CD4-positive, alpha-beta T cell treated with Interleukin-1 beta for 1 hour (primary cell): ENCODE results near the gene RNF227.
A peak's percentile ranks its signal among the peaks of the same experiment; 100 is the strongest.
"Not testable (repeated sequence)": the region's sequence is repeated elsewhere in the genome, so short reads cannot be mapped to it uniquely, and the experiment has no call there.

ENCODE experiments used
- DNase-seq, 2 donors: peaks; one replicate each; pipeline ENCODE4 v3.0.0-alpha.2; 2020 to 2022

RNF227 gene

DNA sequence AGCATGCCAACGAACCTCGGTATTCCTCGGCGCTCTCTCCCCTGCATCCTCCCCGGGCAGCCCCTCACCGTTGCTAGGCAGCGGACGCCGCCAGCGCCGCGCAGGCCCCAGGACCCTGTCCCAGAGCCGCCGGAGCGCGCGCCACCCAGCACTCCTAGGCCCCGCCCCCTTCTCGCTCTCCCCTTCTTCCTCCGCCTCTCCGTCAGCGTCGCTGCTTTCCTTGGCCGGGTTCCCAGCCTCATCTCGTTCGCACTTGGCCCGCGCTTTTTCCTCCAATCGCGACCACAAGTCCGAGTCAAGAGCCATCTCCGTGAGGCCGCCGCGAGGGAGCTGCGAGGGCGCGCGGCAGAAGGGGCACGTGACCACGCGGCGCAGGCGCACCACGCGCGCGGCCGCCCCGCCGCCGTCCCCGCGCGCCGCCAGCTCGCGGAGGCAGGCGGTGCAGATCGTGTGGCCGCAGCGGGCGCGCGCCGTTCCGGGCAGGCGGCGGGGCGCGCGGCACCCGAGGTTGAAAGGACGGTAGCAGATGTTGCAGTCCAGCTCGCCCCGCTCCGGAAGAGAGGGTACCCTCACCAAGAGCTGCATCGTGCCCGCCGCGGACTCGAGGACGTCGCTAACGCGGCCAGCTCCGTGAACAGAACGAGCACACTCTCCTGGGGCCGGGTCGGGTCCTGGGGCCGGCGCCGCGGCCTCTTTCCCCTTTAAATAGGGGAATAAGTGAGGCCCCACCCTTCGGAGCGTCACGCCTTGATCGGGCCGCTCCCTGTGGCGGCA is at the start of gene RNF227:
Gene RNF227 (minus strand): TSS at position 679 of the 774 bp plus-strand sequence. CDS start 94 bp downstream, at position 585.
- peak; percentile 87 to 88 for DNase-seq

DNA sequence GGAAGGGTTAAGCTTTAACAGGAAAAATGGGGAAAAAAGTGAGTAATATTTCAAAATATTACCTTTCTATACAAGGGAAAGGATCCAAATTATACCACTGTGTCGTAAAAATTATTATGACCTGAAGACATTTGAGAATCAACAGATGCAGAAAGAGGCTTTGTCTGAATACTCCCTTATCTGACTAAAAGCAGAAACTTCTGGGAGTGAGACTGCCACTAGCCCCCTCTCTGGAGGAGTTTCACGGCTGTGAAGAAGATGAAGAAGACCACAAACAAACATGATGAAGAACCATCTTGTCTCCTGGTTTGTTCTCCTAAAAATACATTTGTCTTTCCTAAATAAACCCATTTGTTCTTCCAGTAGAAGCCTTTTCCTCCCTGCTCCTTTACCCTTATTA is 45.3 kb upstream of the RNF227 start:
- no peak for DNase-seq

DNA sequence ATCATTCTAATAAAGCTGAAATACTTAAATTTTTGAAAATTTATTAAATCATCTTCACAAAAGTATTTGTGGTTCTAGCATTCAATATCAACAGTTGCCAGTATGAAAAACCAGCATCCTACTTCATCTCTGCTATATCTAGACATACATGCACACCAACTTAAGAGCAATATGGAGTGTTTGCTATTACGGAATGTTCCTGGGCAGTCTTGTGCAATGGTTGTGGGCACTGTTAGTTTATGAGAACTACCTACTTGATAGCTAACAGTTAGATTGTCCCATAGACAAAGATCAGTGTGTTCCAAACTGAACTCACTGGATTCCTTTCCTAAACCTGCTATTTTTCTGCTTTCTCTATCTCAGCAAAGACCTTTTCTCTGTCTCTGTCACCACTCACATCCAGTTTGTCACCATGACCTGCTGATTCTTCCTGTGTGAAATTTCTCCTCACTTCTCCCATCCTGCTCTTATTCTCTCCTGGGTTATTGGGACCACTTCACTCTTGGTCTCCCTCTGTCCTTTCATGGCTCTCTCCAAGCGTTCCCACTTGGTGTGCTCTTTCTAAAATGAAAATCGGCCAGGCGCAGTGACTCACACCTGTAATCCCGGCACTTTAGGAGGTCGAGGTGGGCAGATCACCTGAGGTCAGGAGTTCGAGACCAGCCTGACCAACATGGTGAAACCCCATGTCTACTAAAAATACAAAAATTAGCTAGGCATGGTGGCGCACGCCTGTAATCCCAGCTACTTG is 43.6 kb upstream of the RNF227 start:
- no peak for DNase-seq

DNA sequence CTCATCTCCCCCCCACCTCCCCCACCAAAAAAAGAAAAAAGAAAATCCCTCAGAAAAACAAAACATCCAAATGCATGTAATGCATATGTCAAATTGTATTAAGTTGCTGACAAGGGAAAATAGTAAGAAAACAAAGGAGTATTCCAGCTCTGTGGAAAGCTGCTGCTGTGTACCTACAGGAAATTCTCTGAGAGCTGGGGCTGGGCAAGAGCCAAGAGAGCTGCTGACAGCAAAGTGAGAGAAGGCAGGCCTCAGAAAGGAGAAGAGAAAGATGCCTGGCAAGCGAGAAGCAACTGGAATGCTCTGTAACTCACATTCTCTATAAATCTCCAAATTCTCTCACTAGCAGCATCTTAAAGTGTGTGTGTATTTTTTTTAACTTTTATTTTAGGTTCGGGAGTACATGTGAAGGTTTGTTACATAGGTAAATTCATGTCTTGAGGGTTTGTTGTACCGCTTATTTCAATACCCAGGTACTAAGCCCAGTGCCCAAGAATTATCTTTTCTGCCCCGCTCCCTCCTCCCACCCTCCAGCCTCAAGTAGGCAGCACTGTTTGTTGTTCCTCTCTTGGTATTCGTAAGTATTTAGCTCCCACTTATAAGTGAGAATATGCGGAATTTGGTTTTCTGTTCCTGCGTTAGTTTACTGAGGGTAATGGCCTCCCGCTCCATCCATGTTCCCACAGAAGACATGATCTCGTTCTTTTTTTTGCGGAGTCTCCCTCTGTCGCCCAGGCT is 40.3 kb upstream of the RNF227 start:
- no peak for DNase-seq

DNA sequence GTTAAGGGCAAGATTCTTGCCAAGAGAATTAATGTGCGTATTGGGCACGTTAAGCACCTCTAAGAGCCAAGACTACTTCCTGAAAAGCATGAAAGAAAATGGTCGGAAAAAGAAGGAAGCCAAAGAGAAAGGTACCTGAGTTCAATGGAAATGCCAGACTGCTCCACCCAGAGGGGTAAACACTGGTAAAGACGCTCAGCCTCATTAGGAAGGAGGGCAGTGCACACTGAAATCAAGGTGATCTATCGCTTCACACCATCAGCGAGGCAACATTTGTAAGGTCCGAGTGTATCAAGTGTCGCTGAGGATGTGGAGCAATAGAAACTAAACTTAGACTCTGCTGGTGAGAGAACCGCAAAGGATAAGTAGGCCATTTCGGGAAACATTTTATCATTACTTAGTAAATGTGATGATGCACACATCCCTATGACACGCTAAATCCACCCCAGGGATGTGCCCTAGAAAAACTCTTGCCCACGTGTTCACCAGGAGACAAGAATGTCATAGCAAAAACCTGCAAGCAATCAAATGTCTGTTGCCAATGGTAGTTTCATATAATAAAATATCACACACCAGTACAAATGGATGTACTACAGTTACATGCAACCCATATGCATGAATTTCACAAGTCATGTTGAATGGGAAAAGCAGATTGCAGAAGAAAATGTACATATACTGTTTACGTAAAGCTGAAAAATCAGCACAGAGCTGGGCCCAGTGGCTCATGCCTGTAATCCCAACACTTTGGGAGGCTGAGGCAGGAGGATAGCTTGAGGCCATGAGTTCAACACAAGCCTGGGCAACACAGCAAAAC is 39.5 kb upstream of the RNF227 start:
- DNase-seq, result no peak

DNA sequence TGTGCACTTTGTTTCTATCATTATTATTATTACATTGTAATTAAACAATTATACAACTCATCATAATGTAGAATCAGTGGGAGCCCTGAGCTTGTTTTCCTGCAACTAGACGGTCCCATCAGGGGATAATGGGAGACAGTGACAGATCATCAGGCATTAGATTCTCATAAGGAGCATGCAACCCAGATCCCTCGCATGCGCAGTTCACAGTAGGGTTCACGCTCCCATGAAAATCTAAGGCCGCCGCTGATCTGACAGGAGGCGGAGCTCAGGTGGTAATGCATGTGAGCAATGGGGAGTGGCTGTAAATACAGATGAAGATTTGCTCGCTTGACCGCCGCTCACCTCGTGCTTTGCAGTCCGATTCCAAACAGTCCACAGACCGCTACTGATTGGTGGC is 37.2 kb upstream of the RNF227 start:
- not testable (repeated sequence) for DNase-seq

DNA sequence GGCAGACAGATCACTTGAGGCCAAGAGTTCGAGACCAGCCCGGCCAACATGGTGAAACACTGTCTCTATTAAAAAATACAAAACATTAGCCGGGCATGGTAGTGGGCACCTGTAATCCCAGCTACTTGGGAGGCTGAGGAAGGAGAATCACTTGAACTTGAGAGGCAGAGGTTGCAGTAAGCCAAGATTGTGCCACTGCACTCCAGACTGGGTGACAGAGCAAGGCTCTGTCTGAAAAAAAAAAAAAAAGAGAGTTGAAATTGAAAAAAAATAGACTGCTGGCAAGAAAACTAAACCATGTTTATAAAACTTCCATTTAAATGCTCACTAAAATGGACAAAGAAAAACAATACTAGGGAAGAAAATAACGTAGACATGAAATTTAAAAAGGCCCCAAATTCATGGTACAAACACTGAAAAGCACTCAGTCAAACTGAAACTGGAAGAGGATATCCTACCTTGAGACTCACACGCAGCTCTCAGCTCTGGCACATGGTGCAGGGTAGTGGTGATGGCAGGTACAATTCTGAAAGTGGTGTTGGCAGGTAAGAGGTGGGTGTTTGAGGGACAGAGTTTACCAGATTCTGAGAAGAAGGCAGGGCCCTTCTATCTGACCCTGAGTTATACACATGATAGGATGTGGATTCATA is 35.2 kb upstream of the RNF227 start:
- DNase-seq, result peak in 1 of 2 donors; percentile 10

DNA sequence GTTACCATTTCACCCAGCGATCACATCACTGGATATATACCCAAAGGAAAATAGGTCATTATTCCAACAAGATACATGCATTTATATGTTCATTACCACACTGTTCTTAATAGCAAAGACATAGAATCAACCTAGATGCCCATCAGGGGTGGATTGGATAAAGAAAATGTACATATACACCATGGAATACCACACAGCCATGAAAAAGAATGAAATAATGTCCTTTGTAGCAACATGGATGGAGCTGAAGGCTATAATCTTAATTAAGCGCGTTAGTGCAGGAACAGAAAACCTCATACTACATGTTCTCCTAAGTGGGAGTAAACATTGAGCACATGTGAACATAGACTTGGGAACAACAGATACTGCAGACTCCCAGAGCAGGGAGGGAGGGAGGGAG is 34.5 kb upstream of the RNF227 start:
- no peak for DNase-seq

DNA sequence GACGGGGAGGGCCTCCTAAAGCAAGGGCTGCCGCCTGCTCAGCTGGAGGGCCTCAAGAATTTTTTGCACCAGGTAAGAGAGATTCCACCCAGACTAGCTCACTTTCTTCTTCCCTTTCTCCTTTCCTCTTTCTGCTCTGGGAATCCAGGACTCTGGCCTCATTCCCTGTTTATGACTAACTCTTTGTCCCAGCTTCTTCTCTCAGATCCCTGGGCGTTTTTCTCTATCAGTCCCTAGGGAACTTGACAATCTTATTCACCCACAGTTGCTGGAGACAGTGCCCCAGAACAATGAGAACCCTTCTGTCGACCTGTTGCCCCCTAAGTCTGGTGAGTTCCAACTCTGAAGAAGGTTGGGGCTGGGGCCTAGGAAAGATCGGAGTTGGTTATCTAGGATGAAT is 31.6 kb upstream of the RNF227 start:
- no peak for DNase-seq

DNA sequence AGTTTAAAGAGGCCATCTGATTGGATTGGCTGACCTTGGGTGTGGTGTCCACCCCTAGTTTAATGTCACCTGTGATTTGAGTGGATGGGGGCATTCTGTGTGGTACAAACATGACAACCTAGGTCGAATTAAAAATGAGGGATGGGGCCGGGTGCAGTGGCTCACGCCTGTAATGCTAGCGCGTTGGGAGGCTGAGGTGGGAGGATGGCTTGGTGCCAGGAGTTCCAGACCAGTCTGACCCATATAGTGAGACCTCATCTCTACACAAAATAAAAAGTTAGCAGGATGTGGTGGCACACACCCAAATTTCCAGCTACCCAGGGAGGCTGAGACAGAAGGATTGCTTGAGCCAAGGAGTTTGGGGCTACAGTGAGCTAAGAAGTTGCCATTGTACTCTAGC is 30.4 kb upstream of the RNF227 start:
- no peak for DNase-seq

DNA sequence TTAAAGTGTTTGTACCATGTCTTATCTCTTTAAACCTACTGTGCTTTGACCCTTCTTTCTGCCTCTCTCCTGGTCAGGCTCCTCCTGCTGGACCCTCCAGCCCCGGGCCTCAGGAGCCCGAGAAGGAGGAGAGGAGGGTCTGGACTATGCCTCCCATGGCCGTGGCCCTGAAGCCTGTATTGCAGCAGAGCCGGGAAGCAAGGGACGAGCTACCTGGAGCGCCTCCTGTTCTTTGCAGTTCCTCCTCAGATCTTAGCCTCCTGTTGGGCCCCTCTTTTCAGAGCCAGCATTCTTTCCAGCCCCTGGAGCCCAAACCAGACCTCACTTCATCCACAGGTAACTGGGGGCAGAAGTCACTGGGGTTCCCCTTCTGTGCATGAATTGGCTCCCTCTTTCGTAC is 29.6 kb upstream of the RNF227 start:
- DNase-seq, result no peak

DNA sequence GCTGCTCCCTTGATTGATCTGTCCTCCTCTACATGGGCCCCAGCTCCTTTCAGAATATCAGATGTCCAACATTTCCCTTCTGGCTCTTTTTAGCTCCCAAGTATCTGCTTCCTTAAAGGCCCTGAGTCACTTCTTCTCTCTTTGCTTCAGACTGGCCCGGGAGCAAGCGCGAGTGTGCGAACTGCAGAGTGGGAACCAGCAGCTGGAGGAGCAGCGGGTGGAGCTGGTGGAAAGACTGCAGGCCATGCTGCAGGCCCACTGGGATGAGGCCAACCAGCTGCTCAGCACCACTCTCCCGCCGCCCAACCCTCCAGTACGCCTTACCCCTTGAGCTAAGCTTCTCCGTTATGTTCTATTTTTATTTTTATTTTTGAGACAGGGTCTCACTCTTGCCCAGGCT is 28.2 kb upstream of the RNF227 start:
- no peak for DNase-seq

DNA sequence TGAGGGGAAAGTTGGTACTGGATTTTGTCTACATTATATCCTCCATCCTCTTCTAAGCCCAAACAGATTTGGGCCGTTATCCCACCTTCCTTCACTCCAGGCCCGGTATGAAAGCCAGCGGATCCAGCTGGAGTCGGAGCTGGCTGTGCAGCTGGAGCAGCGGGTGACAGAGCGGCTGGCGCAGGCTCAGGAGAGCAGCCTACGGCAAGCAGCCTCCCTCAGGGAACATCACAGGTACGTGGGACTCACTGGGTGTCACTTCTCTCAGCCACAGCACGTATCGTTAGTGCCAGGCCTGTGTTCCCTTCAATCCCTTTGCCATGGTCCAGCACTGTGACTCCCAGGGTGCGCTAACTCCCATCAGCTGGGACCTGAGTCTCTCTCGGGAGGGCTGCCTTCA is 27.2 kb upstream of the RNF227 start:
- DNase-seq, result no peak

DNA sequence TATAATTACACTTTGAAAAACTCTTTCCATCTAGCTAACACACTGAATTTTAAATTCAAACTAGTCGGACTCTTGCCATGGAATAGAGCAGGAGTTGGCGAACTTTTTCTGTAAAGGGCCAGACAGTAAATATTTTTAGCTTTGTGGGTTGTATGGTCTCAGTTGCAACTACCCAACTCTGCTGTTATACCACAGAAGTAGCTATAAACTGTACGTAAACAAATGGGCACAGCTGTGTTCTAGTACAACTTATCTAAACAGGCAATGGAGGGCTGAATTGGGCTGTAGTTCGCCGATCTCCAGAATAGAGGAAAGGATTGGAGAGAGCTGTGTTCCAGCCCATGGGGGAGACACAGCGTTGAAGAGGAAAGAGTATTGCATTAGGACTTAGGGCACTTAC is 24.7 kb upstream of the RNF227 start:
- DNase-seq, result no peak

DNA sequence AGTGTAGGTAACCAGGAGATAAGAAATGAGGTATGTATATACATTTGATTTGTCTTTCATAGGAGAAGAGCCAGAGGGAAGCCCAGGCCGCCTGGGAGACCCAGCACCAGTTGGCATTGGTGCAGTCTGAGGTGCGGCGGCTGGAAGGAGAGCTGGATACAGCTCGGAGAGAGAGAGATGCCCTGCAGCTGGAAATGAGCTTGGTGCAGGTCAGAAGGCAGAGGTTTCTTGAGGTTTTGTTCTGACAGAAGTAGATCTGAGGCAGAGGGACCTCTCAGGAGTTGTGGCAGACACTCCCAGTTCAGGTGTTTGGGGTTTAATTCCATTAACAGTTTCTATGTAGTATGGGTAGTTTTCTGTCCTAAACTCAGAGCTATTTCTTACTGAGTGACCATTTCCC is 23.9 kb upstream of the RNF227 start:
- no peak for DNase-seq

DNA sequence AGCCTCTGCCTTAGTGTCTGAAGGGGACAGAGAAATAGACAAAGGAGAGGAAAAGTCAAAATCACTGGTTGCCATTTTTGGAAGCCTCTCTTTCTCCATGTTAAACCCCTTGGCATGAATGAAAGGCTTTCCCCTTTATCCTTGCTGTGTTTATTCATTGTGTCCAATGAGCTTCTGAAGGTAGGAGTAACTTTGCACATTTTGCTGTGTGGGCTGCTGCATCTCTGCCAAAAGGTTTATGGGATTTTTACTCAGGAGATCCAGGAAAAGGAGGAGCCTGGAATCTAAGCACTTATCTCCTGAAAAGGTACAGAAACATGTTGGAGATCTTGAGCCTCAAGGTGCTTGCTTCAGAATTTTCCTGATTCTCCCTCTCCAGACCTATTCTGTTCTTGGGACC is 19.8 kb upstream of the RNF227 start:
- DNase-seq, result no peak

DNA sequence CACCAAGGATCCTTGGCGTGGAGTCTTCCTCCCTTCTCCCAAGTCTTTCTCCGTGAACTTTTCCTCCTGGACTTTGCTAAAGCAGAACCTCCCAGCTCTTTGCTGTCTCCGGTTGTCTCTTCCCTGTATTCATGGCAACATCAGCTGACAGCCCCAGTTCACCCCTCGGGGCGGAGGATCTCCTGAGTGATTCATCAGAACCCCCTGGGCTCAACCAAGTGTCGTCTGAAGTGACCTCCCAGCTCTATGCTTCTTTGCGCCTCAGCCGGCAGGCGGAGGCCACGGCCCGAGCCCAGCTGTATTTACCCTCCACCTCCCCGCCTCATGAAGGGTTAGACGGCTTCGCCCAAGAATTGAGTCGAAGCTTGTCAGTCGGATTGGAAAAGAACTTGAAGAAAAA is 16.9 kb upstream of the RNF227 start:
- peak in 1 of 2 donors; percentile 70 for DNase-seq

DNA sequence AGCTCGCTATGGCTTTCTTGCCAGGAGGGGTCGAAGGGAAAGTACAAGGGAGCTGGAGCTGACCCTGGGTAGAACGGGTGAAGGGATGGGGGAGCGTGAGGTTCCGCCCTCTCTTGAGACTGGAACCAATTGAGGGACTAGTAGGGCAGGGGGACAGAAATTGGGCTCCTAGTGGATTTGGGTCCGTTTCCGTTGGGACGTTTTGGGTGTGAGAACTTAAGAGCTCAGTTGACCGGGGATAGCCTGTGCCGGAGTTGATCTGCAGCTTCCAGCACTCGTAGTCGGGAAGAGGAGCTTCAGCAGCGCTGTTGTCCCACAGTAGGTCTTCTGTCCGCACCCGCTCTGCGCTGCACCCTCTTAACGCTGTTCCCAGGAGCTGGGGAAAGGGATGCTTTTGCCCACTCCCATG is 16.4 kb upstream of the RNF227 start:
- peak in 1 of 2 donors; percentile 39 for DNase-seq

DNA sequence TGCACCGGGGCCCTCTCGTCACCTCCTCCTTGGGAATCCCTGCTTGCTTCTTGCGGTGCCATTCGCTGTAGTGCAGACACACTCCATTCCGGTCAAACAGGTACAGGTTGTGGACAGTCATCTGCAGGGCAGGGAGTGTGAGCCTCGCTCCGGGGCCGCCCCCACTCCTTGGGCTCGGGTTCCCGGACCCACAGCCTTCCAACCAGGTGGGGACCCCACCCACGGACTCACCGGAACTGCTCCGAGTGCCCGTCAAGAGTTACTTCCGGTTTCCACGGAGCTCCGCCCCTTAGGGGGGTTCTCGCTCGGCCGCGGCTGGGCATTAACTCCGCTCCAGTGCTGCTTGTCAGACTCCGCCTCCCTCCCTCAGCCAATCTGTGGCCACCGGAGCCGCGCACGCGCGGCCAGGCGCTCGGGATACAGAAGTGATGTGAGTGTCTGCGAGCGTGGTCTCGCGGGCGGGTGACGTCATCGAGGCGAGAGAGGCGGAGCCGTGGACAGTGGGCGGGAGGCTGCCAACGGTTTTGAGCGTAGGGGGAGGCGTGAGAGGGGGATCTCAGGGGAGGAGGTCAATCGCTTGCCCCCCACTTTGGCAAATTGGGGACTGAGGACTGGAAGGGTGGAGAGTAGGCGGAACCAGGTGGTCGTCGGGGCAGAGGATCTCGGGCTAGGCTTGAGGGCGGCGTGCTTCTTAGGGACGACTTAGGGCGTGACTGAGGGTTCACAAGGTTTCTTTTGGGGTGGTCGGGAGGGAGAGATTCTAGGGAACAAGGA is 15.8 kb upstream of the RNF227 start, which contains the start of the genes CNTROB and TRAPPC1:
Gene CNTROB (plus strand): TSS at position 498 of the 774 bp plus-strand sequence. CDS start 874 bp downstream, outside the sequence.
Gene TRAPPC1 (minus strand): TSS at position 238 of the 774 bp plus-strand sequence. CDS start 117 bp downstream, at position 121.
- peak; percentile 100 for DNase-seq

DNA sequence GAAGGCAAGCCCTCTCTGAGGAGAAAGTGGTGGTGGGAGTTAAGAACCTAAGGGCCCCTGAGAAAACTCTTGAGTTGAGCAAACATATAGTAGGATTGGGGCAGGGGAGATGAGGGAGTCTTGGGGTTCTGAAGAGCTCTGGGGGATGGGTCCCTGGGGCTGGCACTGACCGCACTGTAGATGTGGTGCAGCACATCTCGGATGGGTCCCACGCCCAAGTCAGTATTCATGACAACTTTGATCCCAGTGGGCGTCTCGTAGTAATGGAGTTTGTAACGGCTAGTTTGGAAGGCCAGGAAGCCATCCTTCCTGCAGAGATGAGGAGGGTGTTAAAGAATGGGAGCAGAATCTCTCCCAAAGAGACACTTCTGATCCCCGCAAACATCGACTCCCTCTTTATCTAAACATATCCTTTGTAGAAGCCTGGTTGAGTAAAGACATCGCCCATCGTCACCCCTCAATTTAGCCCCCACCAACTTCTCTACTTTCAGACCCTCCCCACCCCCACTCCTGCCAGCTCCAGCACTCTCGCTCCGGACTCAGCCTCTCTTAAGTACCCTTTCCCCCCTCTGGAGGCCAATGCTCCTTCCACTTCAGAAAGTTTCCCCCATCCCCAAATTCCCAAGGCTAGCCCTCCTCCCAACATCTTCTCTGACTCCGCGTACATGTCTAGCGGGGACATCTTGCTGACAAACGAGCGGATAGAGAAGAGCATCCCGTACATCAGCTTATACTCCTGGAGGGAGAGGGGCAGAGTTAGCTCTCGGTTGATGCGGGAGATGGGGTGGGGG is 14.9 kb upstream of the RNF227 start:
- DNase-seq, result no peak
